GM20431 (cell line): ENCODE data around the gene ZNF132.

Experiments
- in situ Hi-C: fragments of 300-500 bp; cut with MseI, MboI; formaldehyde crosslinking; loops from one replicate; pipeline ENCODE4 v1.15.0; 2020; ENCODE audit warnings: low sequenced_read_pairs; ENCODE audit not compliant: unreplicated experiment

ZNF132 gene

DNA sequence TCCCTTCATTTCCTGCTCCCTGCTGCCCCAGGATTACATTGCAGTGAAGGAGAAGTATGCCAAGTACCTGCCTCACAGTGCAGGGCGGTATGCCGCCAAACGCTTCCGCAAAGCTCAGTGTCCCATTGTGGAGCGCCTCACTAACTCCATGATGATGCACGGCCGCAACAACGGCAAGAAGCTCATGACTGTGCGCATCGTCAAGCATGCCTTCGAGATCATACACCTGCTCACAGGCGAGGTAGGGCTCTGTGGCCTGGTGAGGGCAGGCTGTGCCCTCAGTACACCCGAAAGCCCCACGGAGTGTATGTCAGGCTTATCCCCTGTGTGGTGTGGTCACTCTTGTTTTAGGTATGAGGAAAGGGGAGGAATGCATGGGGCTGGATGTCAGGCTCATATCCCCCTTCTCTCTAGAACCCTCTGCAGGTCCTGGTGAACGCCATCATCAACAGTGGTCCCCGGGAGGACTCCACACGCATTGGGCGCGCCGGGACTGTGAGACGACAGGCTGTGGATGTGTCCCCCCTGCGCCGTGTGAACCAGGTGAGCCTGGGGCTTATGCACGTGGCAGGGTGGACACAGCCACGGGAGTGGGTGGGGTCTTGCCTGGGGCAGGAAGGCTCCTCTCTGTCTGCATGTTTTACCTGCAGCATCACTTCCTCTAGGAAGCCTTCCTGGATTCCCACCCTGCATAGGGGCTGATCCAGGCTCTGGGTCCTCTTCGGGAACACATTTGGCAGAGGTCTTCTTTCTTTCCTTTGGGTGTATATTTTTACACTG lies 46.8 kb downstream of the ZNF132 start:
- in situ Hi-C loops = no loop called here

DNA sequence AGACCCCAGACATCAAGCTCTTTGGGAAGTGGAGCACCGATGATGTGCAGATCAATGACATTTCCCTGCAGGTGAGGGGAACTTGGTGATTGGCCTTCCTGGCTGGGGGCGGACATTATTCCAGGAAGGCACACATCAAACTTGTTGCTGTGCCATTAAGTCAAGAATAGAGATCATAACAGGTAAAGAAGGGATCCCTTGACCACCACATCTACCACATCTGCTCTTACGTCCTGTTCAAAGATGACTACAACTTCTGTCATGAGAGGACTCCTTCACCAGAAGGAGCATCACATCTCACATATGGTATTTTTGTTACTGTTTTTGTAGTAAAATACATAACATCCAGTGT lies 51.8 kb downstream of the ZNF132 start:
- in situ Hi-C loops = no loop called here

DNA sequence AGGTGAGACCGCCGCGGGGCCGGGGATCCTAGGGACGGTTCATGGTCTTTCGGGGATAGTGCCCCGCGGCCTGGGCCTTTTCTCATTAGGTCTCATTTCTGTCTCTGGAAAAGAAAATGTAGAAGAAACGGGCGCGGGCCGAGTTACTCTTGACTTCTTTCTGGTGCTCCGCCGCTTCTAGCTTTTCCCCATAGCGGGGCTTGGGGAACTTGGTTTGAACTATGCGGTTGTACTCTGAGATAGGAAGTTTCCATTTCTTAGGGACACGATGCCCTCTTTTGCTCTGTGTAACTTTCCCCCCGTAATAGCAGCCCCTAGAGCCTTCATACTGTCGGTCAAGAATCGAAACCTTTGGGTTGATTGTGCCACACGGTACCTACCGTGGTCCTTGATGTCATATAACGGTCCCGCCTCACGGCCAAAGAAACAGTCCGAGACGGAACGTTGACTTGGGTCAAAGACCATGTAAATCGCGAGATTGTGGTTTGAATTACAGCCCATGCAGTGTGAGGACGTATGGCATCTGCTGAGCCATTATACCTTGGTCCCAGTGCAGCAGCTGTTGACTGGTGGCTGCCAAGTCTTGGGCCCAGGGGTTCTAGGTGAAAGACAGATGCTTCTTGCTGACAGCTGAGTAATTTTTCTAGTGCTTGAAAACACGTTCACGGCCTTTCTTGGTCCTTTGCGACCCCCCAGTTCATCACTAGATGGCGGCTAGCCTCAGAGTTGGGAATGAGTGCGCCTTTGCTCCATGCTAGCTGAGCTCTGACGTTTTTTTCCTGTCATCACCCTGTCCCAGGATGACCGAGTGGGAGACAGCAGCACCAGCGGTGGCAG lies 52.4 kb downstream of the ZNF132 start:
- in situ Hi-C loops = no loop called here

DNA sequence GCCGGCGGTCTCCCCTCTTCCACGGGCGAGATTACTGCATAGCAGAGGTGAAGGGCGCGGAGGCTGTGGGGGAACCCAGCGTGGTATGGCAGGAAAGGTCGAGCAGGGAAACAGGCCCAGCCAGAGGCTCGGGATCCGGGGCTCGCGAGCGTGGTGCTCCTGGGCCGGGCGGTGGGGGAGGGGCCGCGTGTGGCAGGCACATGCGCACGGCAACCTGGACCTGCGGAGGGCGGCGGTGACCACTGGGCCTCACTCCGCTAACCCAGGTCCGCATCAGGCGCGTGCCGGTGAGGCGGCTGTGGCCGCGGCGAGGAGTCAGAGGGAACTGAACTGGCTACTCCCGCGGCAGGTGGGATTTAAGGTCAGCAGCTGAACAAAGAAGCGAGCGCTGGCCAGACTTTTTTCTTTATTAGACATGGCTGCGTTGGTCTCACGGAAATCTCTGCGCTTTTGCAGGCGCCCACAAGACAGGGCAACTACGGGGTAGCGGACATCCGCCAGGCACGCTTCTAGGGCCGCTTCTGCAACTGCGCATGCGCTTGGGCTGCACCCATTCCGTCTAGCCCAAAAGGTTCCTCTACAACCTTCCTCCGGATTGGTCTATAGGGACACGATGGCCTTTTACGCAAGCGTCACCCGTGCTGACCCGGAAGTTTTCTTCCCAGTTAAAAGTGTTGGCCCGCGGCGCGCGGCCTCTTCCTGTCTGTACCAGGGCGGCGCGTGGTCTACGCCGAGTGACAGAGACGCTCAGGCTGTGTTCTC lies 53.2 kb downstream of the ZNF132 start, which contains the start of gene RPS5:
TSS of gene RPS5 (plus strand) at position 694 of the 762 bp plus-strand sequence. CDS start 869 bp downstream, outside the sequence.
- in situ Hi-C loops = no loop called here

DNA sequence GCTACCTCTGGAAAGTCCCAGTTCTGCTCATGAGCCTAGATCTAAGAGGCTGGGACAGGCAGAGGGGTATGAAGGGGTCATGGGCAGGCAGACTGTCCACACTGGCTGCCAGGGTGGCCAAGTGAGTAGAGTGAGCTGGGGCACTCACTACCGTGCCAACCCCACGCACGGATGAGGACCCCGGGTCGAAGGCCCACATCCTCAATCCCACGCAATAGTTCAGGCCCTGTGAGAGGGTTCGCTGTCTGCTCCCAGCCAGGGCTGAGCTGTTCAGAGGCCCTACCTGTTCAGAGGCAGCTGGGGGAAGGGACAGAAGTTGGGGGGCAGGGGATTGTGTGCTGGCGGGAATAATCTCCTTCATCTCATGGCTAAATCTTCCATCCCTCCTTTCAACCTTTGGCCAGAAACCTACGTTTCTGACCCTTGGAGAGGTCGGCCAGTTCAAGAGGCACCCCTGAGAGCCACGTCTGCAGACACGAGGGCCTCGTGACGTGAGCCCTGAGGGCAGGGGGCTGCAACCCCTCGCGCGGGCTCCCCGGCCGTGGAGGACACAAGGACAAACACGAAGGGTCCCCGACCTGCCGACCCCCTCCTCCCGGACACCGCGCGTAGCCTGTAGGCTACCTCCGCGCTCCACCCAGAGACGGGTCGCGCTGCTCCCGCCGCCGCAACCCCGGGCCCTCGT lies 53.9 kb downstream of the ZNF132 start:
- in situ Hi-C loops = no loop called here

DNA sequence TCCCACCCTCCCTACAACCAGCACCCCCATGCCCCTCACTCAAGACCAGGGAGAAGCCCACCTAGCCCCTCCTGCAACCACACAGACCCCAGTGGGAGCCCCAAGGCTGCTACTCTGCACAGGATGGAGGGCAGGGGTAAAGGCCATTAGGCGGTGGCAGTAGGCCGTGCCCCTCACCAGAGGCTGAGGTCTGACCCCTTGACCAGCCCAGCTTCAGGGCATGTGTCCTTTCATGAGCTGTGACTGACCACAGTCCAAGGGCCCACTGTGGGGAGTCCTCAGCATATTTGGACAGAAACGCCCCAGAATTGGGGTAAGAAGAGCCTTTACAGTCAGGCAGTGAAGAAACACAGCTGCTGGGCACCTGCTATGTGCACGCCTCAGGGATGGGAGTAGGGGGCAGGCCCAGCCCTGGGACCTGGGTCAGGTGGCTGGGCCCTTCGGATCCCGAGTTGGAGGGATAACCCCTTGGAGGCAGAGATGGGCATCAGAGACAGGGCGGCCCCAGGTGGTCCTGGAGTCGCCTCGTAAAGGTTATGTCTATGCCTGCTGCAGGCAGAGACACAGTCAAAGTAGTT lies 54.6 kb downstream of the ZNF132 start:
- in situ Hi-C loops = no loop called here

GRCh38 chr19:58382997-58383603 lies 56.9 kb downstream of the ZNF132 start:
- in situ Hi-C loops = no loop called here
